GM12864 (cell line): ENCODE data around the gene RTN1.

Experiments
- DNase-seq: peaks from one replicate; pipeline ENCODE4 v3.0.0-alpha.2; 2011; ENCODE audit warnings: low read depth
- H3K4me3 ChIP-seq: 2 replicates; pipeline ENCODE4 v1.5.1; 2011; ENCODE audit warnings: mild to moderate bottlenecking, low read depth, low read length, control low read depth
- TF ChIP-seq, protein P1 (sequence below): IDR thresholded peaks from 2 replicates; pipeline ENCODE4 v1.5.1; 2011; ENCODE audit warnings: low read depth, mild to moderate bottlenecking, moderate library complexity, low read length, control low read depth, inconsistent platforms; ENCODE audit errors: missing control alignments

Gene RTN1

DNA sequence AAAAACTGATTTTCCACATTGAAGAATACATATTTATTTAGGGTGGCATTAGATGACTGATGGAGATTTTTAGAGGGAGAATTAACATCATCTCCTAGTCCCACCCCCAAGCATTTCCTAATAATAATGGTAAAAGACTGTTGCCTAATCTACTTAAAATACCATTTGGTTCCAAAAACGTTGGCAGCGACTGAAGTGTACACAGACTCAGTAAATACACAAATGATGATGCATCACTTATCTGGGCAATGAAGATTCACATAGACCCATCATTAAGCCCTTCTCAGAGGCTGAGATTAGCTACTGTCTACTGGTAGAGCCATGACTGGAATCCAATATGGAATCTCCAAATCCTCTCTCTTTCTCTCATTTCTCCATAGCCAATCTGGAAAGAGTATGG is 18.2 kb downstream of the RTN1 start:
- DNase-seq, result no peak
- TF ChIP-seq, protein P1, sequence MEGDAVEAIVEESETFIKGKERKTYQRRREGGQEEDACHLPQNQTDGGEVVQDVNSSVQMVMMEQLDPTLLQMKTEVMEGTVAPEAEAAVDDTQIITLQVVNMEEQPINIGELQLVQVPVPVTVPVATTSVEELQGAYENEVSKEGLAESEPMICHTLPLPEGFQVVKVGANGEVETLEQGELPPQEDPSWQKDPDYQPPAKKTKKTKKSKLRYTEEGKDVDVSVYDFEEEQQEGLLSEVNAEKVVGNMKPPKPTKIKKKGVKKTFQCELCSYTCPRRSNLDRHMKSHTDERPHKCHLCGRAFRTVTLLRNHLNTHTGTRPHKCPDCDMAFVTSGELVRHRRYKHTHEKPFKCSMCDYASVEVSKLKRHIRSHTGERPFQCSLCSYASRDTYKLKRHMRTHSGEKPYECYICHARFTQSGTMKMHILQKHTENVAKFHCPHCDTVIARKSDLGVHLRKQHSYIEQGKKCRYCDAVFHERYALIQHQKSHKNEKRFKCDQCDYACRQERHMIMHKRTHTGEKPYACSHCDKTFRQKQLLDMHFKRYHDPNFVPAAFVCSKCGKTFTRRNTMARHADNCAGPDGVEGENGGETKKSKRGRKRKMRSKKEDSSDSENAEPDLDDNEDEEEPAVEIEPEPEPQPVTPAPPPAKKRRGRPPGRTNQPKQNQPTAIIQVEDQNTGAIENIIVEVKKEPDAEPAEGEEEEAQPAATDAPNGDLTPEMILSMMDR, result no peak
- H3K4me3 ChIP-seq, result no peak overlapping the region

DNA sequence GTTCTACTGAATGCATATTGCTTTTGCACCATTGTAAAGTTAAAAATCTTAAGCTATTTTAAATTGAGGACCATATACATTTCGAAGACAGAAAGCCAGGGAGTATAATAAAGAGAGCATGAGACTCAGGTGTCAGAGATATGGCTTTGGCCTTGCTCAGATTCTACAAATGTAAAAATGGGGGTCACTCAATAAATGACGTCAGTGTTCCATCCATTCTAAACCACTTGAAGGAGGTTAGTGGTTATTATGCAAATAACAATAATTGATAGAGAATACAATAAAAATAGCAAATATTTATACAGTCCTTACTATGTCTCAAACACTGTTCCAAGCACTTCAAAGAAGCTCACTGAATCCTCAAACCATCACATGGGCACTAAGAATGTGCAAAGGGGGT is 20.1 kb downstream of the RTN1 start:
- TF ChIP-seq, protein P1, result no peak
- no peak for DNase-seq
- no peak overlapping the region for H3K4me3 ChIP-seq

DNA sequence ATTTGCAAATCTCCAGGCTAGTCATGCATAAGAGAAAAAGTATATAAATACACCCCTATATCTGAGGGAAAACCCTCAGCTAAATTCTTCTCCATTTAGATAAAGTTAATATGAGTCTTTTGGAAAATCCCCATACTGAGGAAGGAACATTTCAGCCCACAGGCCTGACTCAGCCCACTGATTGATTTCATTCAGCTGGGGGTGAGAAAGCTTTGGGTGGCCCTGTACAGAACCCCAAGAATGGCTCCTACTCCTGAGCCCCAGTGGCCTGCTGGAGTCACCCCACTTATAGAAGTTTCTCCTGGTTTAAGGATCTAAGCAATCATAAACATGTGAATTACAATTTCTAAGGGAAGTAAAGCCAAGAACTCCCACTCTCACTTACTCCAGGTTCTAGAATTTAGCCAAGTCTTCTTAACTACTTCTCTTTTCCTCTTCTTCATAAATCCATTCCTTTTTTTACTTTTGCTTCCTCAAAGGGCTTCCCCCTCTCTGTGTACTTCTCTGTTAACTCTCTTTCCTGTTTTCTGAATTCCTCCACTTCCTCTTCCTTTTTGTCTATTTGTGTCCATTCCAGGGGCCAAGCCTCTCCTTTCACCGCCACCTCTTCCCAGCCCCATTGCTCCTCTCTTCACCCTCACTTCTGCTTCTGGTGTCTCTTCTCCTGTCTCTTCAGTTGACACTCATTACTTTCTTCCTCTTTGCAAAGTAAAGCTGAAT is 21.0 kb downstream of the RTN1 start:
- no peak overlapping the region for H3K4me3 ChIP-seq
- TF ChIP-seq, protein P1, result no peak
- DNase-seq, result no peak

DNA sequence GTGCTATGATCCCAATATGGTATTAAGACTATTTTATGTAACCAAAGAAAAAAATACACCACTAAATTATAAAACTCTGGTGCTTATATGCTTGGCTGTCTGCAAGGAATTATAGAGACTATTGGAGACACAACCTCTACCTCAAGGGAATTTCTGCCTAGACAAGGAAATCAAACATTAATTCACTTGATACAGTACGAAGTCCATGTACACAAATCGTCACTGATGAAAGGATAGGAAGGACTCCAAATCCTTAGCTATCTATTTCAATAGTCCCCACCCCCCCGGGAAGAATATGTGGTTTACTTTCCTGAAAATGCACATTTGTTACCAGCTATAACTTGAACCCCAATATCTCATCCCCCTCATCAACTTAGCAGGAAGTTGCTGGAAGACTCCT is 21.9 kb downstream of the RTN1 start:
- DNase-seq, result no peak
- H3K4me3 ChIP-seq, result no peak overlapping the region
- TF ChIP-seq, protein P1, result no peak

DNA sequence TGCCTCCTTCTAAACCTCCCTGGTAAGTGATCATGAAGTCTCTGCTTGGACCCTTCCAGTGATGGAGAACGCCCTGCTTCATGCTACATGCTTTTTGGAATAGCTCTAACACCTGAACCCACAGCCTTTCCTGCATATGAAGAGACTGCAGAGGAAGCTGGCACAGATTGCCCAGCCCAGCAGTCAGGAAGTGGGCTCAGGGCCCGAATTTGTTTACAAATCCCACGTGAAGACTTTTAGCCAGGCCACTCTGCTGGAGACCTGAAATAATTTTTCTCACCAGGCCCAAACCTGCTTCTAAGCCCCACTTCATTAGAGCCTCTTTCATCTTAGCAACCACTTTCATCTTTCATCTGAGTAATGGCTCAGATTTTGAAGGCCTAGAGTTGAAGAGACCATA is 22.9 kb downstream of the RTN1 start:
- DNase-seq, result no peak
- no peak overlapping the region for H3K4me3 ChIP-seq
- TF ChIP-seq, protein P1, result no peak

DNA sequence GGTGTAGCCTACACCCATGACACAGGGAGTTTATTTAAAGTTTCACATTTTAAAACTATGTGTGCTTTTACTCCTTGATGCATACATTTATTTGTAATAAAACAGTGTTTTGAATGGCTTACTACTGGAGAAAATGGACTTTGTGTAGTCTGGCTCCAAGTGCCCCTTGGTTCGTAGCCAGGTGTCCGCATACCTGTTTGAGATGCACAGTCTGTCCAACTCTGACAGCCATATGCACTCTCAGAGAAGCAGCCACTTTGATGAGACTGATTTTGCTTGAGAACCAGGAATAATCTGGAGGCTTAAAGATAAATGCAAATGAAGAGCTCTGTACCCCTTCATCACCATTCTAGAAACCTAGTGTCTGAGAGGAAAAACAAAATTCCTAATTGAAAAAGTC is 24.0 kb downstream of the RTN1 start:
- TF ChIP-seq, protein P1, result no peak
- no peak overlapping the region for H3K4me3 ChIP-seq
- no peak for DNase-seq

DNA sequence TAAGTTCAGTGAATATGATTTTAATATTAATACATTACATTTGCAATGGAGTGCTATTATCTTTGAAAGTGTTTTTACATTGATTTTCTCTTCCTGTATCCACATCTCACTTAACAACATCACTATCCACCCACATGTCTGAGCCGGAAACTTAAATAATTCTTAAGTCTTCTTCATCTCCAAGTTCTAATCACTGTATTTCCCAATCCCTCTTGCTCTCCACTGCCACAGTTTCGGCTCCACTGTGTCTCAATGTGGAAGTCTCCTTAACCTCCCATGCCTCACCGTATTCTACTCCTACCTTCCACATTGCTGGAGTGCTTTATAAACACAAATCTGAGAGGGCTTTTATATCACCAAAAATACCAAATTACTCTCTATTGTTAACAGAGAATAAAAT is 25.3 kb downstream of the RTN1 start:
- no peak overlapping the region for H3K4me3 ChIP-seq
- no peak for DNase-seq
- TF ChIP-seq, protein P1, result no peak
